Measurements from ENCODE around the gene FOXL1.
"Not testable (repeated sequence)": the region's sequence is repeated elsewhere in the genome, so short reads cannot be mapped to it uniquely, and the experiment has no call there.

The FOXL1 gene

DNA sequence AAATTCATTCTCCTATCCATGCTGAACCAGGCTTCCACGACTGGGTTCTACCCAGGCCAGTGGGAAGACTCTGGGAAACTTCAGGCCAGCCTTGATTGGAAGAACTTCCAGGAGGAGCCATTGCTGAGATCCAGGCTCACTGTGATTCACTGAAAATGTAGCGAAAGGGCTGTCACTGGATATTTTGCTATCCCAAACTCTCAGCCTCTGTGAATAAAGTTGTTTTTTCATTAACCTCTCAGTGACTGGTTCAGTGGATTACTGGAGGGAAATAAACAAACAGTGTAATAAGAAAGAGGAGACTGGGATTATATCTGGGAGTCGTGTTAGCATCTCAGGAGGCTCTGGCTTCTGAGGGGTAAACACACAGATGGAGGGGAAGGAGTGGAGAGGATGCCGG is 3.1 kb downstream of the FOXL1 start:
- no peak for DNase-seq

DNA sequence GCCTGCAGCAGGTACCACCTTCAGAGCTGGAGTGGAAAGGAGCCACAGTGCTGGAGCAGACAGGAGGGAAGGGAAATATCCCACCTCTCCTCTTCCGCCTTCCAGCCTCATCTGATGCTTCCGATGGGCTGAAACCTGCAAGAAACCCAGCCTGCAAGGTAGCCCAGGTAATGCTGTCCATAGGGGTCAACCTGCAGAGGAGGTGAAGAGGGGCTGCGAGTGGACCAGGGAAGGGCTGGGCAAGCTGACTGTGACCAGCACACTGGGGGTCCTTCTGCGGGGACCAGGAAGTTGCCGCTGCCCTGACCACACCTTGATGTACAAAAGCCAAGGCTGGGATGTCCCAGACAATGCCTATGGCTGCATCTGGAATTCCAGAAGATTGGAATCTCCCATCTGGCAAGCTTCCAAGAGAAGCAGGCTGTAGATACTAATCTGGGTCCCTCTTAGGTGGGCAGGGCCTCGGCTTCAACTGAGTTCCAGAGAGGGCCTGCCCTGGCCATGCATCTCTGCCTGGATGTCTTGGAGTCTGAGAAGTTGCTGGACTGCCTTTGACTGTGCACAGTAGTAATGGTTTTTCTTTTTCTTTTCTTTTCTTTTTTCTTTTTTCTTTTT is 5.8 kb downstream of the FOXL1 start:
- no peak for DNase-seq

DNA sequence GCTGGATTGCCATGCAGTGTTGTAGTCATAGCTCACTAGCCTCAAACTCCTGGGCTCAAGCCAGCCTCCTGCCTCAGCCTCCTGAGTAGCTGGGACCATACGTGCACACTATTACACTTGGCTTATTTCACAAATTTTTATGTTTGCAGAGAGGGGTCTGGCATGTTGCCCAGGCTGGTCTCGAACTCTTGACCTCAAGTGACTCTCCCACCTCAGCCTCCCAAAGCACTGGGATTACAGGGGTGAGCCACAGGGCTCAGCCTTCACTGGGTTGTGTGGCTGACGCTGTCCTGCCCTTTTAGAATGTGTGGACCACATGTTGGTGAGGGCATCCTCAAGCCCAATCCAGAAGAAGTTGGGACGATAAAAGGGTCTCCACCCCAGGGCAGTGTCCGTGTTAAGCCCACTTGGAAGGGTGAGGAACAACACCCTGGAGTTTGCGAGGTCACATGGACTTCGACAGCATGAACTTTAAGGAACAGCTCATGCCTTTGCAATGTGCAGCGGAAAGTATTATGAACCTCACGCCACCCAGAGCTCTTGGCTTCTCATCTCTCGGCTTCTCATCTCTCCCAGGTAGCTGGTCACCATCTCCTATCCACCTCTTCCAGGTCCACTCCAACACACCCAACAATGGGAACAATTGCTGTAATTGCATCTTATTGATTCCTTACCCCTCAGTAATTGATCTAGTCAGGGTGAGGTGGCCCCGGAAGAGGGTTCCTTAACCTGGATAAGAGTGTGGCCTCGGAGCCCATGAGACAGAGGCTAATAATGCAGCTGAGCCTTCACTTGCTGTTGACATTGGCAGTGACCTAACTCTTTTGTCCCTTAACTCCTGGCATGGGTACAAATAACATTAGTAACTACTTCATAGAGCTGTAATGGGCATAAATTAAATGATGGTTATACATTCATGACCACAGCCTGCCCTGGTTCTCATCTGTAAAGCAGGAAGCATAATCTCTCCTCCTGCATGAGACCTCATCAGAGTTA is 6.7 kb downstream of the FOXL1 start:
- DNase-seq = no peak

DNA sequence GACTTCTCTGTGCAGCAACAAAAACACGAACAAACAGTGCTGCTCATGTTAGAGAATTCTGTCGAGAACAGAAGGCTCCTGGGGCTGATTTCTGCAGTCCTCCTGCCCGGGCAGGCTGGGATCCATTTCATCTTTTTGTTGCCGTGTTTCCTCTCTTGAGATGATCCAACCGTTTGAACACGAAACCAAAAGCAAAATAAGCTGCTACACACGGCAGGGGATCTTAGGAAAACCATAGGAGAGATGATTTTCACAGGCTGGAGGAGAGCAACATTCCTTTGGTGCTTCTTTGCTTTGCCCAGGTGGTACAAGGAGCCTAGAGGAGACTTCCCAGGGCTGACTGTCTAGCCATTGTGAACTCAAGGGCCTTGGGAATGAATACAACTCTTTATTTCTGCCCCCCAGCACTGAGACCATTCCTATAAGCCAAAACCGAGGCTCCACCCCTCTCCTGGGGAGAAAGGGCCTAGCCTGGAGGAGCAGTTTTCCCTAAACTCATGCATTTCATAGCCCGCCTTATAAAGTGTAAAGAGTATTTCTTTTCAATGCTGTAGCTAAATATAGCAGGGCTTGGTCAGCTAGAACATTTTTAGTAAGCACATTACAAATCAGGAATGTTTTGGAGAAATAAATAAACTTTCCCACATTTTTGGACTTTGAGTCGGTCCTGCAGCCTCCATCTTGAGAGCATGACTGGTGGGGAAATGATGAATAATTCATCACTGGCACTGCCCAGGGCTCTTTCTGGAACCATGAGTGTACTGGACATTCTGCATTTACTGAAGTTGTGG is 7.7 kb downstream of the FOXL1 start:
- DNase-seq = no peak

DNA sequence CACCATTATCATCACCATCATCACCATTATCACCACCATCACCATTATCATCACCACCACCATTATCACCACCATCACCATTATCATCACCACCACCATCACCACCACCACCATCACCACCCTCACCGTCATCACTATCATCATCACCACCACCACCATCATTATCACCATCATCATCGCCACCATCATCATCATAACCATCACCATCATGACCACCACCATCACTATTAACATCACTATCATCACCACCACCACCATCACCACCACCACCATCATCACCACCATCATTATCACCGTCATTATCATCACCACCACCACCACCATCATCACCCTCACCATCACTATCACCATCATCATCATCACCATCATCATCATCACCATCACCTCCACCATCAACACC is 9.1 kb downstream of the FOXL1 start:
- DNase-seq = no peak

DNA sequence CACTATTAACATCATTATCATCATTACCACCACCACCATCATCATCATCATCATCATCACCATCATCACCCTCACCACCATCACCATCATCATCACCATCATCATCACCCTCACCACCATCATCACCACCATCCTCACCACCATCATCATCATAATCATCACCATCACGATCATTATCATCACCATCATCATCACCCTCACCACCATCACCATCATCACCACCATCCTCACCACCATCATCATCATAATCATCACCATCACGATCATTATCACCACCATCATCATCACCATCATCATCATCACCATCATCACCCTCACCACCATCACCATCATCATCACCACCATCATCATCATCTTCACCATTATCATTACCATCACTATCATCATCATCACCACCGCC is 9.6 kb downstream of the FOXL1 start:
- not testable (repeated sequence) for DNase-seq

DNA sequence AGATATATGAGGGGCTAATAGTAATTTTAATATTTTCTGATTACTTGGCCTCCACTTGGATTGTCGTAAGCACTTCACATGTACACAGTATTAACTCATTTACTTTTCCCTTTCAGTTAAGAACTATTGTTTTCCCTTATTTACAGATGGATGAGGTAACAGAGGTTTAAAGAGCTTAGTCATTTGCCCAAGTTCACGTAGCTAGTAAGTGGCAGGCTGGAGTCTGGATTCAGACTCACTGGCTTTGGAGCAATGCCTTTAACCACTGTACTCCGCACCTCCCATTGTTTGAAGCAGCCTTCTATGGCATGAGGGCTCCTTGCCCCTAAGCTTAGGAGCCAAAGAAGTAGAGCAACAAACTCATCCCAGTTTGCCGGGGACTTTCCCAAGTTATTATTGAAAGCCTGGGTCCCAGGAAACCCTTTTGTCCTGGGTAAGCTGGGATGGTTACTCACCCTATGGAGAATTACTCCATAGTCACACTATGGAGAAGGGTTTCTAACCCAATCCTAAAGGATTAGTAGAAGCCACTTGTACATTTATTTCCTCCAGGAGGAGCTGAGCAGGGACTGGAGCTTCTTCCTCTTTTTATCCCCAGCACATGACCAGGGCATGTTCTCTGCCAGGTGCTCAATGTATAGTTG is 12.3 kb downstream of the FOXL1 start:
- DNase-seq = no peak

DNA sequence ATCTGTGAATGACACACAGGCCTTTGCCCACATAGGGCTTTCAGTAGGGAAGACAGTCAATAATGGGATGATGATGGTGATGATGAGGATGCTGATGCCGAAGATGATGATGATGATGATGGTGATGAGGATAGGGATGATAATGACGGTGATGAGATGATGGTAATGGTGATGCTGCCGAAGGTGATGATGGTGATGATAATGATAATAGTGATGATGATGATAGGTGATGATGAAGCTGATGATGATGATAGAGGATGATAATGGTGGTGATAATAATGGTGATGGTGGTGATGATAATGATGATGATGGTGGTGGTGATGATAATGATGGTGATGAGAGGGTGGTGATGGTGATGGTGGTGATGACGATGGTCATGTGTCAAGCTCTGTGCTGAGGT is 12.9 kb downstream of the FOXL1 start:
- DNase-seq = no peak

DNA sequence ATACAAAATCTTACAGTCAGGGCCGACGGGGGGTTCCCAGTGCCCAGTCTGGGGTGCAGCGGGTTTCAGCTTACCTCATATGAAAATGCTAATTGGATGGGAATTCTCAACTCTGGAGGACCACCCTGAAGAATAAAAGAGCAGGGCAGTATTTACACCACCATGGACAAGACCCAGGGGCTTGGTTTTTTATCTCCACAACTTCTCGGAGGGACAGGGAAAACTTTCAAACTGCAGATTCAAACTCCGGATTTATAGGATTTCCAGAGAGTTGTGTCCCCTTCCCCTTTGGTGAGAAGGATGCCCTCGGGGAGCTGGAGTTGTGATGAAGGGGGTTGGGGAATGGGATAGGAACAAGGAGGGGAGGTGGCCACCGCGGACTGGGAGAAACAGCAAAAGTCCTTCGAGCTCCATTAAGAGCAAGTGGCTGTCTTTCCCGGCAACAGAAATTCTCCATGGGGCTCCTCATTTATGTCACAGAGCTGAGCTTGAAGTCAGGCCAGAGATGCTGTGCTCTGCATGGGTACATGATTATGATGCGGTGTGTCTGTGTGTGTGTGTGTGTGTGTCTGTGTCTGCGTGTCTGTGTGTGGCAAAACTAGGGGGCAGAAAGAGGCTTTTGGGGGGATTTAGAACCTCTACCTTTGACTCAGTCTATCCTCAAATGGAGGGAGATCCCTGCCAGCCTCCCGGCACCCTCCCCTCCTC is 15.7 kb downstream of the FOXL1 start:
- no peak for DNase-seq

DNA sequence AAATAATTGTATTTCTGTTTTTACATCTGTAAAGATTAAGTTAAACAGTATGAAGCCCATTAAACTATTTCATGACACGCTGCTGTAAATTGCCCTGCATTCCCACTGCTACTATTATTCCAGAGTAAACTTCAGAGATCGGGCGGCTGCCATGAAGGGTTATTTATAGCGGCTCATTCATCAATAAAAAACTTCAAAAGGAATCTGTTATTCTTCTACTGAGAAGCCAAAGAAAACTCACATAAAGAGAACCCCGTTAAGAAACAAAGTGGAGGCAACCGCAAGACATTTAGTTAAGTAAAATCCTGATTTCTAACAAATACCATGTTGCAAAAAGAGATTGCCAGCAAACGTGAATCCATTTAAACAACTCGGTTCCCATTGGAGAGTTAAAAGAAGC is 16.4 kb downstream of the FOXL1 start:
- no peak for DNase-seq

DNA sequence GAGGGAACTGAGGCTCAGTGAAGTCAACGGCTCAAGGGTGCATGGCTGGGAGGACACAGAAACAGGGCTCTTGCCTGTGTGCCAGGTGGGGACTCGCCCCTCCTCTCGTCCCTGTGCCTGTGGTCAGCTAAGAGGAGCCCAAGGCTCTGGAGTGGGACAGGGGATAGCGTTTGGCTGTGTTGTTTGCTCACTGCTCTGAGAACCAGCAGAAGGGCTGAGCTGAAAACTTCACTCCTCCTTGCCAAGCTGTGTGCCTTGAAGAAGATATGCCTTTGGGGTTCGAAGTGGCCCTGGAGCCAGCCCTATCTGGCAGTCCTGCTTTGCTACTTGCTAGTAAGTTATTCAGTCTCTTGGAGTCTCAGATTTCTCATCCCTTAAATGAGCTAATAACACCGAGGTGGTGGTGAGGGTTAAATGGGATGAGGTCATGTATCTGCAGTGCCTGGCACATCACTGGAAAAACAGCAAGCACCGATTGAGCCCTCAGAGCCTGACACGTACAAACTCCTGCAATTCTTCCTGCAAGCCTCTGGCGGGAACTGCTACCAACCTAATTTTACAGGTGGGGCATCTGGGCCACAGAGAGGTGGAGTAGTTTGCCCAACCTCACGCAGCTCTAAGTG is 17.7 kb downstream of the FOXL1 start:
- no peak for DNase-seq

DNA sequence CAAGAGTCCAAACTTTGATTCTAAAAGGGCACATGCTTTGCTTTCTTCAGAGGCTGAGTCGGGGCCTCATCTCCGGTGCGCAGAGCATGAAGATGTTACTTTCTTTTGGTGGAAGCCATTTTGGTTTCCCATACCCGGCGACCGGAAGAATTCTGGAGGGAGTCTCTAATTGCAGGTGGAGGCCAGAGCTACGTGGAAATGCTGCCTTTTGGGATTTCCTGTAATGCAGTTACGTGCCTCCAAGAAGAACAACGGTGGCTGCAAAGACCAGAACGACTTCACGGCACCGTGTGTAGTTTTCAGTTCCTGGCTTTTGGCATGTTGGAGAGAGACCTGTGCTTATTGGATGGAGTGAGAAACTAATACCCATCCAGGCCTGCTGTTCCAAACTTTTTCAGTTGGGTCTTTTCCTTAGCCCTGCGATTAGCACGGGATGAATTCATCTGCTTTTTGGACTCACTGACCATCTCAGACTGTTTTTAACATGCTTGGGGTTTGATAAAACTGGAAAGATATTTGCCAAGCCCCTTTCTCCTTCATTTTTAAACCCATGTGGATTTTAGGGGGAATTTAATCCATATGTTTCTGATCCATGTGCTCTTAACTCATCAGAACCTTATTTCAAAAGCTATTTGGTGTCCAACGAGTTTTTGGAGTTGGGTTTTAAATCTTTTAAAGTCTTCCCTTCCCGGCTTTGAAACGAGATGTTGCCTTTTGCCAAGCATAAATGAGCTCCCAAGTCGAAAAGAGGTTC is 19.0 kb downstream of the FOXL1 start:
- no peak for DNase-seq

DNA sequence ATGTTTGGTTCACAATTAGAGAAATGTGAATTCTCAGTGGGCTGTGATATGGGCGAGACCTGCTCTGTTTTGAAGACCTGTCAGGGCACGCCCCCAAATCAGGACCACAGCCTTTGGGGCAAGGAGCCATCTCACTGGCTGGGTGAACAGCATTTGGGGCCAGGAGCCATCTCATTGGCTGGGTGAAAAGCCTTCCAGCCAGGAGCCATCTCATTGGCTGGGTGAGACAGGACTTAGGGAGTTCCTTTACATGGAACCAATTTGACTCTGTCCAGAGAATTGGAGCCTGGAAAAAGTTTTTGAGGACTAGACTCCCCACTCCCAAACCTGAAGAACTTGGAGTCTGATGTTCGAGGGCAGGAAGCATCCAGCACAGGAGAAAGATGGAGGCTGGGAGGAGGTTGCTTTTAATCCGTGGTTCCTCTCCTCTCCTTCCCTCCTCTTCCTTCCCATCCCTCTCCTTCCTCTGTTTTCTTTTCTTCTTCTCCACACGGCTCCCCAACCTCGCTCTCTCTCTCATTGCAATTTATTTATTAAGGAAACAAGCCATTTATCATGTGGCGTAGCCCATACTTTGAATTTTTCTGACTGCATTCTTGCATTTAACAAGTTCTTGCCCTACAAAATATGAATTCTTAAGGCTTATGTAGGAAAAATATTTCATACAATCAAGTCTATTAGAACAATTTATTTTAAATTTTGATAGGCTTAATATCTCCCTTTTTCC is 19.7 kb downstream of the FOXL1 start:
- DNase-seq = no peak

DNA sequence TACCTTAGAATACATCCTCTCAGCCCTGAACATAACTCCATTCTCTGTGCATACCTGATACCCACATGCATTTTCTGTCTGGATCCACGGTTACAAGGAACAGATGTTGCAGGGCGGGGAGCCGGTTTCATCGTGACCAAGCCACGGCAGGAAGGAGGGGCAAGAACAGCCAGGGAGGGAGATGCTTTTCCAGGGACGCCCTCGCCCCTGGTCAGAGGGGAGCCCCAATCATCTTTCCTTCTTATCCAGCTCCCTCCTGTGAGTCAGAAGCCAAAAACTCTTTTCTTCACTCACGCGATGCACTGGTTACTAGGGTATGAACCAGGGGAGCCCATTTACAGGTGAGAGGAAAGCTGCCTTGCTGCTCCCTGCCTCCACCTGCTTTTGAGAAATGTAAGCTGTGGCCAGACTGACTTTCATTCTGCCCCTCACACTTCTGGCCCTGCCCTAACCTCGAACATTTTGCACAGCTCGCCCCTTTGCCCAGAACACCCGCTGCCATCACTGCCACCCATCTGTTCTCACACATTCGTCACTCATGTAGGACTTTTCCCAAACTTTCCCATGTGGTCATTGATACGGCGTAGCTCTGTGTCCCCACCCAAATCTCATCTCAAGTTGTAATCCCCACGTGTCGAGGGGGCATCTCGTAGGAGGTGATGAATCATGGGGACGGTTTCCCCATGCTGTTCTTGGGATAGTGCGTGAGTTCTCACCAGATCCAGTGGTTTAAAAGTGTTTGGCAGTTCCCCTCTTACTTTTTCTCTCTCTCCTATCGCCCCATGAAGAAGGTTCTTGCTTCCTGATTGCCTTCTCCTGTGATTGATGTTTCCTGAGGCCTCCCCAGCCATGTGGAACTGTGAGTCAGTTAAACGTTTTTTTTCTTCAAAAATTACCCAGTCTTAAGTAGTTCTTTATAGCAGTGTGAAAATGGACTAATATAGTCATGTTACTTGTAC is 20.5 kb downstream of the FOXL1 start:
- DNase-seq = no peak

DNA sequence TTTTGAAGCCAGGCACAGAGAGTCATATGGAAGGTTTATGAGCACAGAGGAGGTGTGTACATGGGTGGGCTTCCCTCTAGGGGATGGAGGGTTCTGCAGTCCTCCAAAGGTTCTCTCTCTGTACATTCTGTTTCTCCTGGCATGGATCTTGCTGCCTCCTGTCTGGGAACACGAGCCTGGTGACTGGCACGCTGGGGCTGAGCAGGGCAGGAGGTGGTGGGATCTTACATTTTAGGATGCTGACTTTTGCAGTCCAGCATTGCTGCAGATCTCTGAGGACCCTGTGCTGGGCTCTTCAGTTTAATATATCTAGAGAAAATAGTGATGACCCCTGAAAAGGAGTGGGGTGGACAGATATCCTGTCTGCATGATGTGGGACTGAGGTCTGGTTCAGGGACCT is 23.0 kb downstream of the FOXL1 start:
- DNase-seq = no peak

DNA sequence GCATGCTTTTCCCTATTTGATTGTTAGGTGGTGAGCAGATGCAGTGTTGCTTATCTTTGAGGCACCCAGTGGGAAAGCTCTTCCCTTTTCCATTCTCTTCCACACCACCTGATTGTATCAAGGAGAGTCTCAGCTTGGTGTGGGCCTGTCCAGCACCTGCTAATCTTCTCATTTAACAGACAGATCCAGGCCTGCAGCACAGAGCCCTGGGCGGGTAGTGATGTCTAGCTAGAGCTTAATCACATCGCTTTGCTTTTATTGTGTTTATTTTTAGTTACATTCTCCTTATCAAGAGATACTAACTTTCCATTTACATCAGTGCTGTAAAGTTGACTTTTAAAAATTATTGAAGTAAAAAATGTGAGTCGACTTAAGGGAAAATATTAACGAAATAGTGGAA is 24.2 kb downstream of the FOXL1 start:
- no peak for DNase-seq

DNA sequence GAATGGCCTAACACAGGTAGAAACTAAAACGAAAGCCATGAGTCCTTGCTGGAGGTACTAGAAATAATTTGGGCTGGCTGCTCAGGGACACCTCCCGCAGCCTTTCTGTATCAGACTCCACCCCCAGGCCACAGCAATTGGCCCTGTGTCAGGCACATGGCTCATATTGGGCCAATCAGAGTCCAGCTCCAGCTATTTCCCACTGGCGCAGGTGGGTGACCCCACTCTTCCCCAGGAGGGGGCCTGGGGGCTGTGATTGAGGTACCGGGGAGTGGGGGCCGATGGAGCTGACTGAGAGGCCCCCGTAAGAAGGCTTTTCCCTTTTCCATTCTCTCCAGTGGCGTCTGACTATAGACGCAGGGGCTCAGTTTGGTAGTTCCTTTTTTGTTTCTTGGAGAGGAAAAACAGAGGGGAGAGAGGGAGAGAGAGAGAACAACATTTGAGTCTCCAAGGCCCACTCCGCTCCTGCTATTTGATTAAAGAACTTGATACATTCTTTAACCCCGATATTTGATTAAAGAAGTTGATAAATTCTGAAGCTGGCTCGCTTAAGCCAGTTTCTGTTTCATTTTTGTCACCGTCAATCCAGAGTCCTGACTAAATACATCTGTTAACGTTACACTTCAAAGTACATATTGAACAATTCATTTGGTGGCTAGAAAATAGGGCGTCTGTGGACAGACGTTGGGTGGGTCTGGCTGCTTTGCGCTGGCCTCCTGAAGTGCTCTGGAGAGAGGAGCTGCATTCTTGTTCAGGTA is 26.3 kb downstream of the FOXL1 start:
- no peak for DNase-seq

DNA sequence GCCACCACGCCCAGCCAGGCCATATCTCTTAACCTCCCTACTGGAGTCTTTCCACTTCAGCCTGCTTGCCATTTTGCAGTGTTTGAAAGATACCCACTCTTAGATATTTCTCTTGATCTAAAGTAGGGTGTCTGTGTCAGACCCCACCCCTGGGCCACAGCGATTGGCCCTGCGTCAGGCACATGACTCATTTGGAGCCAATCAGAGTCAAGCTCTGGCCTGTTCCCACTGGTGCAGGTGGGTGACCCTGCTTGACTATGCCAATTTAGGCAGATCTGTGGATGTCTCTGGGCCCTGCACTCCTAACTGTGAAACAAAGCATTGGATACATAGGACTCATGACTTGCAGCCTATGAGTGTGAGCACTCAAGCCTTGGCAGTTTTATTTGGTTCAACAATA is 27.6 kb downstream of the FOXL1 start:
- DNase-seq = no peak

All from NCI-H1092 treated with DMSO at 0.1 percent for 48 hours (cell line).